Nephron progenitor cell (in vitro differentiated cells): ENCODE measurements around the gene RAB36.

Source experiments
- DNase-seq: peaks from one replicate; pipeline ENCODE4 v3.0.0; 2021
- H3K27ac Mint-ChIP-seq: 2 replicates; pipeline ENCODE4 v1.8.0; 2021; ENCODE audit warnings: mild to moderate bottlenecking, moderate library complexity, mixed read lengths
- H3K27me3 Mint-ChIP-seq: 2 replicates; pipeline ENCODE4 v1.8.0; 2021; ENCODE audit warnings: mild to moderate bottlenecking, low read depth, mixed read lengths; ENCODE audit not compliant: poor library complexity
- H3K36me3 Mint-ChIP-seq: 2 replicates; pipeline ENCODE4 v1.8.0; 2021; ENCODE audit warnings: low read depth, mixed read lengths
- H3K4me1 Mint-ChIP-seq: 2 replicates; pipeline ENCODE4 v1.8.0; 2021; ENCODE audit warnings: mixed read lengths
- H3K4me3 Mint-ChIP-seq: 2 replicates; pipeline ENCODE4 v1.8.0; 2021; ENCODE audit warnings: mild to moderate bottlenecking, moderate library complexity, mixed read lengths
- H3K9me3 Mint-ChIP-seq: 2 replicates; pipeline ENCODE4 v1.8.0; 2021; ENCODE audit warnings: mild to moderate bottlenecking, moderate library complexity, mixed read lengths
- TF ChIP-seq, protein P1 (sequence below): fragments of 200-600 bp; sonication (generic); IDR thresholded peaks from 2 replicates; pipeline ENCODE4 v1.5.0; 2021; ENCODE audit warnings: antibody characterized with exemption

Gene RAB36

DNA sequence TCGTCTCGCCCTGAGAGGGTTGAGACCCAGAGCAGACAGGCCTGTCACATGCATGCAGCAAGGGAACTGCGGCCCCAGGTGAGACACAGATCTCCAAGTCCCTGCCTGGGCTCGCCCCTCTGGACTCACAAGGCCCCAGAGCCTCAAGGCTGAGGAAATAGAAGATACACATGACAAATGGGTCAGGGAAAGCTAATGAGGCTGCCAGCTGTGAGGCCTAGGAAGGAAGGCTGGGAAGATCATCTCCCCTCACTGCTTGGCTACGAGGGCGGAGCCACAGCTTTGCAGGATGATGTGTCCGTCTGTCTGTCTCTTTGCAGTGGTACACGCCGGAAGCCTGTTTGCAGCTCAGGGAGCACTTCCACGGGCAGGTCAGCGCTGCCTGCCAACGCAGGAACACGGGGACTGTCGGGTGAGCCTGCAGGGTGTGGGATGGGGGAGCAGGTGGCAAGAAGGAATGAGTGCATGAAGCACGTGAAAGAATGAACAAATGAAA lies 4.5 kb downstream of the RAB36 start:
- TF ChIP-seq, protein P1, sequence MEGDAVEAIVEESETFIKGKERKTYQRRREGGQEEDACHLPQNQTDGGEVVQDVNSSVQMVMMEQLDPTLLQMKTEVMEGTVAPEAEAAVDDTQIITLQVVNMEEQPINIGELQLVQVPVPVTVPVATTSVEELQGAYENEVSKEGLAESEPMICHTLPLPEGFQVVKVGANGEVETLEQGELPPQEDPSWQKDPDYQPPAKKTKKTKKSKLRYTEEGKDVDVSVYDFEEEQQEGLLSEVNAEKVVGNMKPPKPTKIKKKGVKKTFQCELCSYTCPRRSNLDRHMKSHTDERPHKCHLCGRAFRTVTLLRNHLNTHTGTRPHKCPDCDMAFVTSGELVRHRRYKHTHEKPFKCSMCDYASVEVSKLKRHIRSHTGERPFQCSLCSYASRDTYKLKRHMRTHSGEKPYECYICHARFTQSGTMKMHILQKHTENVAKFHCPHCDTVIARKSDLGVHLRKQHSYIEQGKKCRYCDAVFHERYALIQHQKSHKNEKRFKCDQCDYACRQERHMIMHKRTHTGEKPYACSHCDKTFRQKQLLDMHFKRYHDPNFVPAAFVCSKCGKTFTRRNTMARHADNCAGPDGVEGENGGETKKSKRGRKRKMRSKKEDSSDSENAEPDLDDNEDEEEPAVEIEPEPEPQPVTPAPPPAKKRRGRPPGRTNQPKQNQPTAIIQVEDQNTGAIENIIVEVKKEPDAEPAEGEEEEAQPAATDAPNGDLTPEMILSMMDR: no peak
- no peaks in the 10 kb centered on the region for H3K9me3 Mint-ChIP-seq
- peaks cover 66% of the 10 kb centered on the region for H3K4me1 Mint-ChIP-seq
- H3K27ac Mint-ChIP-seq: no peak overlapping the region
- no peak for DNase-seq
- H3K4me3 Mint-ChIP-seq: no peak overlapping the region
- H3K27me3 Mint-ChIP-seq: no peaks in the 10 kb centered on the region
- peaks cover 4% of the 10 kb centered on the region for H3K36me3 Mint-ChIP-seq

GRCh38 chr22:23150762-23151161 lies 5.5 kb downstream of the RAB36 start:
- Mint-ChIP-seq H3K4me1 (peaks cover 65% of the 10 kb centered on the region), H3K9me3 (no peaks in the 10 kb centered on the region), H3K4me3 (no peak overlapping the region), H3K27ac (peak overlapping the region; percentile 59), H3K27me3 (no peaks in the 10 kb centered on the region), H3K36me3 (peaks cover 11% of the 10 kb centered on the region)
- TF ChIP-seq, protein P1: no peak
- DNase-seq: no peak

- DNase-seq: no peak
- Mint-ChIP-seq H3K4me1 (peaks cover 54% of the 10 kb centered on the region), H3K27ac (no peak overlapping the region), H3K9me3 (no peaks in the 10 kb centered on the region), H3K27me3 (peaks cover 7% of the 10 kb centered on the region), H3K36me3 (peaks cover 11% of the 10 kb centered on the region), H3K4me3 (no peak overlapping the region)
- TF ChIP-seq, protein P1: no peak
These were observed 6.5 kb downstream of the RAB36 start for GRCh38 chr22:23151827-23152226.

GRCh38 chr22:23152238-23153114 lies 7.2 kb downstream of the RAB36 start:
- DNase-seq: no peak
- Mint-ChIP-seq H3K36me3 (peaks cover 11% of the 10 kb centered on the region), H3K9me3 (no peaks in the 10 kb centered on the region), H3K27me3 (peaks cover 7% of the 10 kb centered on the region), H3K27ac (no peak overlapping the region), H3K4me1 (peaks cover 48% of the 10 kb centered on the region), H3K4me3 (no peak overlapping the region)
- TF ChIP-seq, protein P1: no peak

GRCh38 chr22:23153994-23154393 lies 8.7 kb downstream of the RAB36 start:
- H3K4me3 Mint-ChIP-seq: no peak overlapping the region
- H3K27me3 Mint-ChIP-seq: peaks cover 13% of the 10 kb centered on the region
- TF ChIP-seq, protein P1: no peak
- peaks cover 11% of the 10 kb centered on the region for H3K36me3 Mint-ChIP-seq
- H3K9me3 Mint-ChIP-seq: no peaks in the 10 kb centered on the region
- H3K4me1 Mint-ChIP-seq: peaks cover 46% of the 10 kb centered on the region
- no peak for DNase-seq
- no peak overlapping the region for H3K27ac Mint-ChIP-seq
